Stimulated activated CD4-positive, alpha-beta T cell treated with anti-CD3 and anti-CD28 coated beads, Interleukin-12 subunit alpha, Interleukin-12 subunit beta, amount 100 ng/mL, for 4 hours (primary cell): ENCODE measurements around the gene PPM1E.
"Not testable (repeated sequence)": the region's sequence is repeated elsewhere in the genome, so short reads cannot be mapped to it uniquely, and the experiment has no call there.

Experiments used
- DNase-seq: peaks from one replicate; pipeline ENCODE4 v3.0.0-alpha.2; 2020

Gene PPM1E

DNA sequence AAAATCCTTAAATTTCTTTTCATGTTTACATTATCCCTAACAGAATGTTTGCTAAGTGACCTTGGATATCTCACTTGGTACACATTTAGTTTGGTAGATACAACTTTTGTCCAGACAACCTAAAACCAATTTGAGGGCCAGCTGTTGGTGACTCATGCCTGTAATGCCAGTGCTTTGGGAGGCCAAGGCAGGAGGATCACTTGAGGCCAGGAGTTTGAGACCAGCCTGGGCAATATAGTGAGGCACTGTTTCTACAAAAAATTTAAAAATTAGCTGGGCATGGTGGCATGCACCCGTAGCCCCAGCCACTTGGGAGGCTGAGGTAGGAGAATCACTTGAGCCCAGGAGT, 202.0 kb downstream of the PPM1E start:
- not testable (repeated sequence) for DNase-seq

DNA sequence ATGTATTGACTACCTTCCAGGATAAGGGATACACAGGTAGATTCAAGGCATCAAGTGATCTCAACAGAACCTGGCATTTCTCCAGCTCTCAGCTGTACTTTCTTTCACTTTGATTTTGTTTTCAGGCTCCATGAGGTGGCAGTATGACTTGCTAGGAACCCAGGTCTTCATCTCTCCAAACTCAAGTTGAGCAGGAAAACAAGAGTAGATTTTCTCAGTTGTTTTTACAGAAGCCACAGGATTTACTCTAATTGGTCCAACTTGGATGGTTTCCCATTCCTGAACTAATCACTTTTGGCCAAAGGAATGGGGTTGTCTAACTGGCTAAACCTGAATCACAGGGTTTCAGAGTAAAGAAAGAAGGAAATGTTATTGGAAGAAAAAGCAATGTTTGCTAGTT, 204.4 kb downstream of the PPM1E start:
- DNase-seq, result no peak

DNA sequence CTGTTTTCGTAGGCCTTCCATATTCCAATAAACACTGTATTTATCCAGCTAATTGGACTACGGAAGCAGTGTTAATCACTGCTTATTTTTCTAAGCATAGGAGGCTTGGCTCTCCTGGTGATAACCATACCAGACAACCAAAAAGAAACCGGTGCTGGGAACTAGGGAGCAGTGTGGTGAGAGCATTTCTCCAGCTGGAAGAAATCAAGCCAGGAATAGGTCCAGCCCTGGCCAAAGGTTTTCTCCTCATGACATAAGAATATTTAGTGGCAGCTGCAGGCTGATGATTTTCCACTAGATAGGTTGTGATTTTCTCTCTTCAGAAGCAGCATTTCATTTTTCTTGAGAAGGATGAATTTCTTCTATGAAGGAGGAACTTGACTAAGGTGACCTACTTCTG, 209.6 kb downstream of the PPM1E start:
- DNase-seq, result no peak

DNA sequence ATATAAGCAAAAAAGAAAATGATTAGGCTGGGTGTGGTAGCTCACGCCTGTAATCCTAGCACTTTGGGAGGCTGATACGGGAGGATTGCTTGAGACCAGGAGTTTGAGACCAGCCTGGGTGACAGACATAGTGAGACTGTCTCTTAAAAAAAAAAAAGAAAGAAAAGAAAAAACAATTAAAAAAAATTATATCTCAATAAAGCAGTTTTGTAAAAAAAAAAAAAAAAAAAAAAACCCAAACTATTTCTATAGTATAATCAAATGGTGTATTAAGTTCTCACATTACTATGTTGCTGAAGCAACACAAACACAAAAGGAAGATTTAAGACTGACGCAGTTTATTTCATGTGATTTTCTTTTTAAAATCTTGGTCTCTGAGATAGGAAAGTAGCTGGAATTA, 210.6 kb downstream of the PPM1E start:
- DNase-seq, result no peak

DNA sequence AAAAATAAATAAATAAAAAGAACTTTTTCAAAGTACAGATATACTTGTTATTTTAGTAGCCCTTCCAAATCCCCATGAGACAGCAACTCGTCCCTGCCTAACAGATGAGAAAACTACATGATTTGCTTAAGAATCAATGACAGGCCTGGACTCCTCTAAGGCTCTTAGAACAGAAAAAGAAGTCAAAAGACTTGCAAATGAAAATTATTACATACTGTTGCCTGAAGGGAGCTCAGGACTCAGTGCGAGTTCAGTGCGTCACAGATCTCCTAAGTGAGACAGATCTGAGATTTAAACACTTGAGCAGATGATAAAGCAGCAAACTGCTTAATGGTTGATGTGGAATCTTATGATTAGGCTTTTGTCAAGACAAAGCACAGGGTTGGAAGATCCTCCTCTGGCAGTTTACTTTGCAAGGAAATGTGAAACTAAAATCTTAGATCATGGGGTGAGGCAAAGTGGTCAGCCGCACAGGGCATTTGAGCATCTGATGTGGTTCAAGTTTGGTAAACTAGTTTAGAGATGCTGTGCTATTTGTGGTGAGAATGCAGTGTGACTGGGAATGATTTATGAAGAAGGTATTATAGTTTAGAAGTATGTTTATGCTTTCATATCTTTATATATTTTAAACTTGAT, 212.9 kb downstream of the PPM1E start:
- no peak for DNase-seq

DNA sequence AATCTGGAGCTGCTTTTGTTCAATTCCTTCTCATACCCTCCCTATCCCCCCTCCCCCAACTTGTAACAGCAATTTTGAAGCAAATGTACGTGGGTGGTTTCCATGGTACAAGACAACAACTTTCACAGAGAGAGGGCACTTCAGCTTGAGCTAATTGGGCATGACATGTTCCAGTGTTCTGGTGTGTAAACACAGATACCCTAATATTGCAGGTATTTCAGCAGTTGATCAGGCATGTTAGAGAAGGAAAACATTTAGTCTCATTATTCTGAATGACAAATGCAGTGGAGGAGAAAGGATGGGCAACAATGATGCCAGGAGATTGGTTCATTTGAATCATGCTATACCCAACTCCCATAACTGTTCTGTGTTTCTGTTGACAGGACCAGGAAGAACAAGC, 213.5 kb downstream of the PPM1E start:
- no peak for DNase-seq

DNA sequence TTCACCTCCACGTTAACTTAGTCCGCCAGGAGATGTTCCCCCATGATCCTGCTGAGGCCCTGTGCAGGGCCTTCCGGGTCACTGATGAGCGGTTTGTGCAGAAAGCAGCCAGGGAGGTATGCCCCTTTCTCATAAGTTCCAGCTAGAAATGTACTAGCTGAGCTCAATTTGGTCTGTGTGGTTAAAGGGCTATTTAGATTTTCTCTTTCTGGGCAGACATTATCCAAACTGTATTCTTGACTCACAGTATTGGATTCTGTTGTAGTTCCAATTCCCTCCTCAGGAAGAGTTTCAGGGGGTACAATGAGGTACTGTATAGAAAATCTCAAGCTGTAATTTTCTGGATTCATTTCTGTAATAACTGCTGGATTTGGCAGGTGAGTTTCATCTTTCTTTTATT, 214.0 kb downstream of the PPM1E start:
- no peak for DNase-seq

DNA sequence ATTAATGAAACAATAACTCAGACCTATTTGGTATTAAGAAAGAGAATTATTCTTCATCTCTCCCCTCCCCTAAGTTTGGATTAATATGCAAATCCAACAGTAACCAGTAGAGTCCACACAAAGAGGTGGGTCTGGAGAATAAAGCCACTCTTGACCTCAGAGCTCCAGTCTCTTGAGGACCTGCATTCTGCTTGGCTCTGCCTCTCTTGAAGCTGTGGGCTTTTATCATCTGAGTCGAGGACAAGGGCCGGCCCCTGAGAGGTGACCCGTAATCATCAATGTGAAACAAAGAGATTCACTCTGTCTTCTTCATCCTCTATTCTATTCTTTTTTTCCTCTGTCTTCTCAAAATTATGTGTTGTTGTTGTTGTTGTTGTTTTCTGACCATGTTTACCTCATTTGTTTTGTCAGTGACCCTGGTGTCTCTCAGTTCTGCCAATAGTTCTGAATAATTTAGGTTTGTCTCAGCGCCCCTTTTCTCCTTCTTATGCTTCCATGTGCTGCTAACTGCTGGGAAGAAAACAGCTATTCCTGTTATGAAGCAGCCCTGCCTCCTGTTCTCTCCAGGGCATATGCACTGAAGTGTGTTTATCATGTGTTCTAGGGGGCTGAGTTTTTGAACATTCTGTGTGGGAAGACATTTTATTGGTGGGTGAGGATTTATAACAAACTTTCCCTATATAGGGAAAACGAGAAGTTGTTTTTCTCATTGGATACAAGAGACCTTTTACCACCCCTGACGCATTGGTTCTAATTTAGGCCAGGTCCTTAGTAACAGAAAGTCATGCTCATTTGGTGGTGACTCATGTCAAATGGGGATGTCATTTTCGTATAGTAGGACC, 215.2 kb downstream of the PPM1E start:
- DNase-seq, result no peak

DNA sequence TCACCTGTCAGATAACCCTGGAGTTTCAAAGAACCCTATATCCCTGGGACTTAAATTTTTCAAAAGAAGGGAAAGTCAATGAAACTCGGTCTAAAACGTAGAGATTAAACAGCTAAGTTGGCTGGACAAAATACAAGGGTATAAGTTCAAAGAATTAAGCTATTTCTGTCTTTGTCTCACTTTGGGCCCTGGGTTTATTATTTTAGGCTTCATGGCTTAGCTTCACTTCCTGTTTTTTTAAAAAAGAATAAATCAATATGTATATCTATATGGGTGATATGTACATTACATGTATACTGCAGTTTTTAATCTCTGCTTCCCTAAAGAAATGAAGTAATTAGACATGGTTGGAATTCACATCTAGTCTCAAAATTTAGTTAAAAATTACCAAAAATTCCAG, 218.7 kb downstream of the PPM1E start:
- no peak for DNase-seq

DNA sequence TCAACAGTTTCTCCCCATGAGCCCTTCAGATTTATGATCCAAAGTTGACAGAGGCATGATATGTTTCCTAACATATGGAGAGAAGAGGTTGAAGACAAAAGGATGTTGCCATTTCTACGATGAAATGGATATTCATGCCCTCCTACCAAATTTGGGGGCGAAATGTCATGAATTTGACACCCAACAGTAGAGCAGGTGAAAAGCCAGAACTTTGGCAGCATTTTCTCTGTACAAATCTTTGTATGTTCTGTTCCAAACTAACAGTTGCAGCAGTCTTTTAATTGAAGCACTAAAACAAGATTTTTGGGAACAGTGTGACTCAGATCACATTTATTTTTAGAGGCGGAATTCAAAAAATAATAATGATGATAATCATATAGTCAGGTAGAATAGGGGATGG, 220.9 kb downstream of the PPM1E start:
- no peak for DNase-seq

DNA sequence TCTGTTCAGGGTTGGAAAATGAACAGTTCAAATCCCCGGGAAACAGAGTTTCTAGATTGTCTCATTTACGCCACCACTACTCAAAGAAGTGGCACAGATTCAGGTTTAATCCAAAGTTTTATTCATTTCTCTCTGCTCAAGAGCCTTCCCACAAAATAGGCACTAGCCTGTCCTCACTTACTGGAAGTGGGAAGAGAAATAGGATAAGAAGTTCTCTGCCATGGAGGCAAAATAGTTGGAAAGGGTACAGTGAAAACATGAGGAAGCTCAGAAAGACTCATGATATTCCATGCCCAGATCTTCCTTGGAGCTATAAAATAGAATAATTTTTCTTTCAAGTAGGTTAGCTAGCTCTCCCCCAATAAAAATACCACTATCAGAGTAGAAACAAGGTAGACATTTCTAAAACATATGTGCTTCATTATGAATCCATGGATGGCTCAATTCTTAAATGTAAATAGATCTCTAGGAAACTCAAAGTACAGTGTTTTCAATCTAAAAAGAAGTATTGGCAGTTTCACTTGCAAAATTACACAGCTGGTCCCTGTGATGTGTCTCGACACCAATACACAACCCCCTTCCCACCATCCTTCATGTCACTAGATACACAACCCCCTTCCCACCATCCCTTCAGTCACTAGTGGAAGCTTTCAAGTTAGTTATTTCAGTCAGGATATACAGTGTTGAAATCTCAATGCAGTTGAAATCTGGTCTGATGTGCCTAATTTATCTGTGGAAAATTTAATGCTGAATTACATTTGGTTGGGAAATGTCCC, 225.2 kb downstream of the PPM1E start:
- no peak for DNase-seq

DNA sequence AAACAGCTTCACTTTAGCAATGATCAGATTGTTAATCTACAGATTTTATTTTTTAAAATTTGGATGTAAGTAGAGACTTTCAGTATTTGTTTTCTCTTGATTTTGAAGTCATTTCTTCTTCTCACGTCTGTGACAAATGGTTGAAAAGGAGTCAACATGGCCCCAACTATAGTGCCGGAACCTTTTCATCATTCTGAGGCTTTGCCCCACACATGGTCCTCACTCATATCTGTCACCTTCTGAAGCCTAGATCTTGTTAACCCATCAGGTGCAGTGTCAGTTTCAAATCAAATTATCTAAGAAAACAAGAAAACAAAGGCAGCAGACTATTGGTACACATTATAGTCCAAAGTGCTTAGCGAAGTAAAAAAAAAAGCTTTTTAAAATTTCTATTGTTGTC, 227.0 kb downstream of the PPM1E start:
- no peak for DNase-seq

DNA sequence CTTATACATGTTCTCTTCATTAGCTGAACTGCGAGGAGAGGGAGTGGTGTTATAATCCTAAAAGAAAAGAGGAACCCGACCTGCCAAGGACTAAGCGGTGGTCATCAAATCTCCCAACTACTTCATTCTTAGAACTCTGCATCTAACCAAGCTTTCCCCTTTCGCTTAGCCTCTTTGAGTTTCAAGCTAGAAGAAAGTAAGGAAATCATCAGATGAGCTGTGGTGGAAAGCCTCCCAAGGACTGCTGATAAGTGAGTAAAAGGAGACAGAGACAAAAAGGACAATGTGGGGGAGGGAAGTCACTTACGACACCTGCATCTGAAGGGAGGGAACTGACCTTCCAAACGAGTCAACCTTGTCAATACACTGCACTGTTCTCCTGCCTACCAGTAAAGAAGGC, 229.7 kb downstream of the PPM1E start:
- DNase-seq, result no peak

DNA sequence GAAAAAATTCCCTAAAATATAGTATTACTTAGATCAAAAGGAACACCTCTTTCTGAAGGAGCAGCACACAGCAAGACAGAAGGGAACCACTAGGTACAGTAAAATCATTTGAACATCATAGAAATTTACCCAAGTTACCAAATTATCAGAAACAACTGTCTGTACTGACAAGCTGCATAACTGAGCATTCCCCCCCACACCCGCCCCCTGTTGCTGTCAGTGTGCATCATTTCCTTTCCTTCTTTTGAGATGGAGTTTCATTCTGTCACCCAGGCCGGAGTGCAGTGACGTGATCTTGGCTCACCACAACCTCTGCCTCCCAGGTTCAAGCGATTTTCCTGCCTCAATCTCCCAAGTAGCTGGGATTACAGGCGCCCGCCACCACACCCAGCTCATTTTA, 230.3 kb downstream of the PPM1E start:
- DNase-seq, result no peak

DNA sequence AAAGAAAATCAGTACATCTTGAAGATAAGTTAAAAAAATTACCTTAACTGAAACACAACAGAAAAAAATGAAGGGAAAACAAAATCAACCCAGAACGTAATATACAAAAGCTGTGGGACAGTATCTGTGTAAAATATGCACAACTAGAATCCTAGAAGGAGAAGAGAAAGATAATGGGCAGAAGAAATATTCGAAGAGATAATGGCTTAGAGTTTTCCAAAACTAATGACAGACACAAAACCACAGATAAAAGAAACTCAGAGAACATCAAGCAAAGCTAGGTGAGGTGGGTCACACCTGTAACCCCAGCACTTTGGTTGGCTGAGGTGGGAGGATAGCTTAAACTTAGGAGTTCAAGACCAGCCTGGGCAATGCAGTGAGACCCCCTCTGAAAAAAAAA, 234.0 kb downstream of the PPM1E start:
- no peak for DNase-seq

DNA sequence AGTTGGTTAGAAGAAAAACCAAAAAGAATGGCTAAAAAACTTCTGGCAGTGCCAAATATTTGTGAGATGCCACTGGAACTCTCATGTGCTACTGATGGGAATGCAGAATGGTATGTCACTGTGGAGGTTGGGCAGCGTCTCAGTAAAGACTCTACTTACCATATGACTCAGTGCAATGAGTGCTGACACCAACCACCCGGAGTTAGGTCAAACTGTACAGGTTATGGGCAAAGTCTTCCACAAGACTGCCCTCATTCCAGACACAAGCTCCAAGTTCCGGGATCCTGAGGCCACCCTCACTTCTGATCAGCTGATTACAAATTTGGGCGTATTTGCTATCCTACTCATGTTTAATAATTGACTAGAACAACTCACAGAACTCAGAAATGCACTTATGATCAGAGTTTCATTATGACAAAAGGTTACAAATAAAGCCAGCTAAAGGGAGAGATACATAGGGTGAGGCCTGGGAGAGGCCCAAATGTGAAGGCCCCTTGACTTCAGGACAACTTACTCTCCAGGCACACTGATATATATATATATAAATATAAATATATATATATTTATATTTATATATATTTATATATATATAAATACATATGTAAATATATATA, 236.2 kb downstream of the PPM1E start:
- DNase-seq, result no peak

DNA sequence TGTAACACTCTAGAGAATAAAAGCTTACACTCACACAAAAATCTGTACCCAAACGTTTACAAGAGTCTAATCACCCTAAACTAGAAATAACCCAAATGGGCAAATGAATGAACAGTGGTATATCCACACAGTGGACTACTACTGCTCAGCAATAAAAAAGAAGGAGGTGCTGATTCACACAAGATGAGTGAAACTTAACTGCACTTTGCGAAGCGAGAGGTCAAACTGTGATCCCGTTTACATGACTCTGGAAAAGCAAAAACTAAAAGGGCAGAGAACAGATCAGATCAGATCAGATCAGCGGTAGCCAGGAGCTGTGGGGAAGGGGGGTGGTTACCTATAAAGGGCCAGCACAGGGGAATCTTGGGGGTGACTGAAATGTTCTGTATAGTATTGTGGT, 237.7 kb downstream of the PPM1E start:
- DNase-seq, result no peak

DNA sequence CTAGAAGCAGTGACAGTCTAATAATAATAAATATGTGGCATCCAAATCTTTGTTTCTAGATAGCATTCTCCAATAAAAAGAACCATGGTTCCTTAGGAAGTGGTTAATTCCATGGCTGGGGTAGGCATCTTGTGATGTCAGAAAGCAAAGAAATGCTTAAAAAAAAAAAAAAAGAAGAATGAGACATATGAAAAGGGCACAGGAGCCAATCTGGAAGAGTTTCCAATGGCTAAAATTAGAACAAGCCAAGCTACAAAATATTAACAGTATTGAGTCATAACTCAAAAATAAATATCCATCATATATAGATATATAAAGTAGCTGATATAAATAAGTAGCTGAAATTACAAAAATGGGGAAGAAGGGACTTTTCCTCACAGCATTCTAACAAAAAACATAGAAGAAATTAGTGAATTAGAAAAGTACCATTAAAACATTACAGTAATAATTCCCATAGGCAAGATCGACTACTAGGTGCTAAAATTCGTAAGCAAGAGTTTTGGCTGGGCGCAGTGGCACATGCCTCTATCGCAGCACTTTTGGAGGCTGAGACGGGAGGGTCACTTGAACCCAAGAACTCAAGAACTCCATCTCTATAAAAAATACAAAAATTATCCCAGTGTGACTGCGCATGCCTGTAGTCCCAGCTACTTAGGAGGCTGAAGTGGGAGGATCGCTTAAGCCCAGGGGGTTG, 239.7 kb downstream of the PPM1E start:
- no peak for DNase-seq

DNA sequence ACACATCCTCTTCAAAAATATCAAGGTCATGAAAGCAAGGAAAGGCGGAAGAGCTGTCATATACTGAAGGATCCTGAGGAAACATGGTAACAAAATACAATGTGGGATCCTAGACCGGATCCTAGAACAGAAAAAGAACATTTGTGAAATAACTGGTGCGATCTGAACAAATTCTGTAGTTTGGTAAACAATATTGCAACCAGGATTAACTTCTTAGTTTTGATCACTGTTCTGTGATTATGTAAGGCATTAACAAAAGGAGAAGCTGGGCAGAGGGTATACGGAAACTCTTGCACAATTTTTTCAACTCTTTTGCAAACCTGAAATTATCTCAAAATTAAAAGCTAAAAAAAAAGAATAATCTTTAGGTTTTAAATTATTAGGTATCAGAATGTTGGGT, 241.3 kb downstream of the PPM1E start:
- DNase-seq, result no peak

DNA sequence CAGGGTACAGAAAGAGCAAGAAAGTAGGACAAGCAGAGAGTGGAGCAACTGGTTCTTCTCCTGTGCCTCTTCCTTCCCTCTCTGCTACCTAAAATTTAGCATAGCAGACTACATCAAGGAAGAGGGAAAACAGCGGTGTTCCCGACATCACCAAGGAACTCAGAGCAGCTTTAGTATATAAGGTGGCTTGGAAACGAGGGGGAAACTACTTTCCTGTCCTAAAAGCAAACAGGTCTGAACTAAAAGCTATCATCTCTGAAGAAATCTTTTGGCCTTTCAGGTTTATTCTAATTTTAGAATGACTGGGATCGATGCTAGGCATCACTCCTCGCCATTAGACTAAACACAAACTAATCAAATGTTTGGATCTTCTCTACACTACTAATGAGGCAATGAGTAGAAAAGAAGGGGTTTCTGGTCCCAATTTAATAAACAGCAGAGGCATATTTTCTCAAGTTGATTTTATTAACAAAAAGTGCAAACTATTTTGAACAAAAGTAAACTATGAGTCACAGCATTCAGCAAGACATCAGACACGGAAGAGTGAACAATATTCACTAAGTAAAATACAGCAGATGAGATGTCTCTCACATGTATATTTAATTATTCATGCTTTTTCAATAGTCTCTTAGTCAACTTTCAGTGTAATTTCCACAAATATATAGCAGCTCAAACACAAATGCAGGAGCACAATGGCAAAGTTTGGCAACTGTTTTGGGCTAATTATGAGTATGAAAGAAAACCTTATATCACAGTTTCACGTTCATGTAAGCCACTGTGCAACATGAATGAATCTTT, 242.3 kb downstream of the PPM1E start:
- no peak for DNase-seq

DNA sequence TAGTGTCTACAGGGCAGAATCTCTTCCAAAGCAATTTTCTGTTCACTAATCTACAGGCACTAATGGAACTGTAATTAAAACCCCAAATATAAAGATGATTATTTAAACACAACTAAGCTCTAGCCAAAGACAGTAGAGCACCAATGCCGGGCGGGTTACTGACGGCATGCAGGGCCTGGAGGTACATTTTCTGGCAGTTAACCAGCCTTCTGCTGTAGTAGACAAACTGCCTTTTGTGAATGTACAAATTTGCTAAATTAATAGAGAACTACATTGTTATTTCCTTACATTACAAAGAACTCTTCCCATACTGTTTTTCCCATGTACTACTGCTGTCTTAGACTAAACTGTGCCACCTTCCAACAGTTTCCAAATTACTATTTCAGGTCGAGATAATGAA, 243.2 kb downstream of the PPM1E start:
- DNase-seq, result no peak

DNA sequence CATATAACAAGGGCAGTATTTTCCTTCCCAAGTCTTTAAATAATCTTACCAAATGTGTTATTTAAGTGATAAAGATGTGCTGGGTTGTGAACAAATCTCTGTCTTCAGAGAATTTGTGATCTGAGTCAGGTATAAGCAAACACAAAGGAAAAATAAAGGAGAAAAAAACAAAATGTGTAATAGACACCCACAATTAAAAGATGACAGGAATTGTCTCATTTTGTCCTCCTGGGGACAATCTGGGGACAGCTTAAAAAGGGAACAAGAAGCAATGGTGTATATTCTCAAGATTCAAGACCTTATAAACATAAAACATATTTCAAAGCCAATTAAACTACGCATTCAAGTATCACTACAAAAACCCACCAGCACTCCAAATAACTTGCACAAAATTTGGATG, 243.8 kb downstream of the PPM1E start:
- no peak for DNase-seq
